Lung (tissue), 12 donors: ENCODE data around the gene AIF1. TPM values are rescaled to one million over a fixed set of nuclear protein-coding genes. Genes with fewer than 3 reads are reported as not detected.

Experiments used
- ATAC-seq: fragments of 200-7000 bp; cut with Tn5 transposase; one replicate; pipeline ENCODE4 v1.9.1; 2020; ENCODE audit warnings: moderate number of reproducible peaks; ENCODE audit not compliant: insufficient read depth, low FRiP score
- DNase-seq, 3 donors: peaks; one replicate each; pipeline ENCODE4 v3.0.0-alpha.2; 2013 to 2017
- H3K27ac ChIP-seq, 2 donors: one replicate each; pipeline ENCODE4 v1.5.1; 2013; ENCODE audit warnings: mild to moderate bottlenecking in 2 of 2, moderate library complexity in 2 of 2, control low read depth in 1 of 2, inconsistent platforms in 1 of 2, low read depth in 1 of 2, low read length in 1 of 2
- H3K27me3 ChIP-seq, 3 donors: one replicate each; pipeline ENCODE4 v1.5.1; 2013; ENCODE audit warnings: low read length in 2 of 3; ENCODE audit not compliant: control insufficient read depth in 3 of 3, insufficient read depth in 3 of 3
- H3K36me3 ChIP-seq, 4 donors: one replicate each; pipeline ENCODE4 v1.5.1; 2013; ENCODE audit warnings: low read length in 4 of 4, mild to moderate bottlenecking in 1 of 4, moderate library complexity in 1 of 4; ENCODE audit not compliant: control insufficient read depth in 4 of 4, insufficient read depth in 4 of 4
- H3K4me1 ChIP-seq, 5 donors: one replicate each; pipeline ENCODE4 v1.5.1; 2013; ENCODE audit warnings: low read length in 5 of 5, mild to moderate bottlenecking in 2 of 5, moderate library complexity in 1 of 5; ENCODE audit not compliant: control insufficient read depth in 5 of 5, insufficient read depth in 5 of 5
- H3K4me3 ChIP-seq: one replicate; pipeline ENCODE4 v1.5.1; 2013; ENCODE audit warnings: mild to moderate bottlenecking, control low read depth, moderate library complexity
- H3K9ac ChIP-seq, 2 donors: one replicate each; pipeline ENCODE4 v1.5.1; 2013; ENCODE audit warnings: low read length in 2 of 2, control low read depth in 1 of 2; ENCODE audit not compliant: insufficient read depth in 1 of 2
- H3K9me3 ChIP-seq, 4 donors: one replicate each; pipeline ENCODE4 v1.5.1; 2013; ENCODE audit warnings: low read length in 3 of 4, mild to moderate bottlenecking in 1 of 4, moderate library complexity in 1 of 4; ENCODE audit not compliant: control insufficient read depth in 4 of 4, insufficient read depth in 3 of 4
- WGBS, 2 donors: extraction: QIAGEN DNeasy Blood & Tissue Kit; methylation state at CpG; one replicate each; pipeline ENCODE4 v1.1.7; 2013; 5-methylcytosine and 5-hydroxymethylcytosine counted together
- polyA plus RNA-seq, 2 donors: library from polyadenylated mRNA; stranded (reverse); fragments of 200-250 nt; gene quantifications; one replicate each; pipeline ENCODE4 v1.2.1, GENCODE V29; 2013
- total RNA-seq, 2 donors: library from RNA; depleted of rRNA in 1 of 2; stranded (reverse); fragments of >200 nt in 1 of 2; gene quantifications; one replicate each; pipeline ENCODE4 v1.2.1, GENCODE V29; 2014 to 2021
- TF ChIP-seq, protein P1 (sequence below): IDR thresholded peaks from 2 replicates; pipeline ENCODE4 v1.5.1; 2012; ENCODE audit warnings: mild to moderate bottlenecking; ENCODE audit errors: control extremely low read depth, extremely low read depth
- donor health status: control.
- donor health status: control.
- donor health status: Bipolar disorder and iron deficiency.
- donor health status: healthy.
- donor health status: DM: yes; HTN: yes; CAD: no.

AIF1 gene
- total and polyA plus RNA-seq, 4 donors, result 38.7 to 345 (median 88.0) TPM

DNA sequence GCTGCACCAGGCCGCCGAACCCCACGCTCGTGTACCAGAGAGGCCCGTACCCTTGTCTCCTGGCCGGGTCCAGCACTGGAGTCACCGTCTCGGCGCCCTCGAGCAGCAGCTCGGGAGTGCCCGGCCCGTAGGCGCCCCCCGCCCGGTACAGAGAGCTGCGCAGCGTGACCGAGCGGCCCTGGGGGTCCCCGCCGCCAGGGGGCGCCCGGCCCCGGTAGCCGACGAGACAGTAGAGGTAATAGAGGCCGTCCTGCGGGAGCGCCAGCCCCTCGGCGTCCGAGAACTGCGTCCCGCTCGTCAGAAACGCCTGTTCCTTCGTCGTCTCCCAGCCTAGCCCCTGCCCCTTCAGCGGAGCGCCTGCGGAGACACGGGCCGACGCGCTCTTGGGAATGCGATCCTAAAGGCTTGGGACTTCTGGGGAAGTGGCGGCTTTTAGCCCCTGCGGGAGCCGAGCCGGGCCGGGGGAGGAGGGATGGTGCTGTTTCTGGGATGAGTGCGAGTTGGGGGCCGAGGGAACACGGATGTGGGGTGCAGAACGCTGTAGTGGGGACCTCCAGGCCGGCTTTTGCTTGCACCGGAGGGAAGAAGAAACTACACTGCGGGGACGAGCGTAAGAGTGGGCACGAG lies 34.1 kb upstream of the AIF1 start:
- DNase-seq (peak; percentile 90 to 93 (median 92)), ATAC-seq (peak; percentile 92)
- H3K9ac ChIP-seq, result peak overlapping the region; percentile 81 to 94
- peak overlapping the region; percentile 54 for H3K4me3 ChIP-seq
- peaks cover 2 to 9% (median 6%) of the 10 kb centered on the region in 5 donors for H3K4me1 ChIP-seq
- TF ChIP-seq, protein P1, sequence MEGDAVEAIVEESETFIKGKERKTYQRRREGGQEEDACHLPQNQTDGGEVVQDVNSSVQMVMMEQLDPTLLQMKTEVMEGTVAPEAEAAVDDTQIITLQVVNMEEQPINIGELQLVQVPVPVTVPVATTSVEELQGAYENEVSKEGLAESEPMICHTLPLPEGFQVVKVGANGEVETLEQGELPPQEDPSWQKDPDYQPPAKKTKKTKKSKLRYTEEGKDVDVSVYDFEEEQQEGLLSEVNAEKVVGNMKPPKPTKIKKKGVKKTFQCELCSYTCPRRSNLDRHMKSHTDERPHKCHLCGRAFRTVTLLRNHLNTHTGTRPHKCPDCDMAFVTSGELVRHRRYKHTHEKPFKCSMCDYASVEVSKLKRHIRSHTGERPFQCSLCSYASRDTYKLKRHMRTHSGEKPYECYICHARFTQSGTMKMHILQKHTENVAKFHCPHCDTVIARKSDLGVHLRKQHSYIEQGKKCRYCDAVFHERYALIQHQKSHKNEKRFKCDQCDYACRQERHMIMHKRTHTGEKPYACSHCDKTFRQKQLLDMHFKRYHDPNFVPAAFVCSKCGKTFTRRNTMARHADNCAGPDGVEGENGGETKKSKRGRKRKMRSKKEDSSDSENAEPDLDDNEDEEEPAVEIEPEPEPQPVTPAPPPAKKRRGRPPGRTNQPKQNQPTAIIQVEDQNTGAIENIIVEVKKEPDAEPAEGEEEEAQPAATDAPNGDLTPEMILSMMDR, result peak; percentile 87
- peak overlapping the region; percentile 27 to 75 for H3K27ac ChIP-seq
- 0 to 1% methylated on average over 58 to 62 of the region's 62 CpGs for WGBS, 2 donors
- no peaks in the 10 kb centered on the region for H3K9me3 ChIP-seq
- H3K36me3 ChIP-seq, result no peaks in the 10 kb centered on the region
- H3K27me3 ChIP-seq, result peaks cover 0 to 6% (median 0%) of the 10 kb centered on the region in 3 donors

DNA sequence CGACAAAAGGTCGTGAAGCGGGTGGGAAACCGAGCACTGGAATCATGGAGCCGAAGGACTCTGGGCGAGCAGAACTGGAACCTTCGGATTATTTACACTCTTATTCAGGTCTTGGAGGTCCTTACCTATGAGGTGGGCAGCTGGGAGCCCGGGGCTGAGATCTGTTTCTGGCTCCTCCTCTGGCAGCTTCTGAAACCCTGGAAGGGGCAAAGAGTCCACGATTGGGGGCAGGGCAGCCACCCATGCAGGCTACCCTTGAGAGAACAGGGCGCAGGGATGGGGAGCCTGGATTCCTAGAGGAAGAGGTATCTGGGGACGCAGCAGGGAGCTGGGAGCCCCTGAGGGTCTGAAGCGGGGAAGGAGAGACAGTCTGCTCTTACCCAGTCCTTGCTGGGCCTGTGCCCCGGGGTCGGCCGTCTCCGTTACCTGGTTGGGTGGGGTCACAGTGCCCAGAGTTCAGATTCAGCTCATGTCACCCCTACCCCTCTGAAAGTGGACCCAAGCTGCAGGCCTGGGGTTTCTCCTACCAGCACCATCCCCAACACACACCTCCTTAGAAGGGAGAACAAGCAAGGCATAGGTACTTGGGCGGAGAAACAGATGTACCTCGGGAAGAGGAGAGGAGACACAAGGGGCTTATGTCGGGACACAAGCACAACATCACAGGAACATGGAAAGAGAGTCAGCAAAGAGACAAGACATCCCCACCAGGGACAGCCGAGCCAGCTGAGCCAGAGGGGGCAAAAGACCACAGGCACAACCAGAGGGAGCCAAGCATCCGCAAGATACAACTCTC lies 33.4 kb upstream of the AIF1 start:
- peaks cover 2 to 9% (median 6%) of the 10 kb centered on the region in 5 donors for H3K4me1 ChIP-seq

DNA sequence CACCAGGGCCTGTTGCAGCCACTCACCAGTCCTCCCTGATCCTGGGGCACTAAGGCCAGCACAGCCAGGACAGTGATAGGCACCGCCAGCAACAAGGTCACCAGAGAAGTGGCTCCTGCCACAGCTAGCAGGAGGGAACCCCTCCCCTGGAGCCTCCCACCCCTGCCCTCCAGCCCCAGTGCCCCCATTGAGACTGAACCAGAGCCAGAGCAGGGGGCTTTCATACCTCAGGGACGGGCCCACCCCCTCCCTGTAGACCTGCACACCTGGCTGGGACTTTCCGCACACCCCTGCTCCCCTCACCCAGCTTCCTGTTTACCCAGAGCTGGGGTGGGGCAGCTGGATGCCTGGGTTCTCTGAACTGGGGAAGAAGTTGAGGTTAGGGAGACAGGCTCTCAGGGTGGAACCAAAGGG lies 32.8 kb upstream of the AIF1 start, which contains the start of gene LTB:
Gene LTB (minus strand): TSS at position 195 of the 414 bp plus-strand sequence. CDS start 7 bp downstream, at position 188.
- 44 to 51% methylated on average over 3 of the region's 3 CpGs for WGBS, 2 donors
- DNase-seq (no peak), ATAC-seq (no peak)
- Histone ChIP-seq H3K36me3 (no peaks in the 10 kb centered on the region), H3K27ac (peak within 1 kb of the TSS; percentile 27 to 65), H3K27me3 (peaks cover 0 to 2% (median 0%) of the 10 kb centered on the region in 3 donors), H3K4me3 (peak within 1 kb of the TSS; percentile 54), H3K9me3 (no peaks in the 10 kb centered on the region), H3K9ac (peak within 1 kb of the TSS; percentile 81 to 94), H3K4me1 (peaks cover 2 to 9% (median 6%) of the 10 kb centered on the region in 5 donors)
- TF ChIP-seq, protein P1, result no peak

More for the DNA sequence above, 33.4 kb upstream of the AIF1 start:
- ATAC-seq, result no peak
- H3K9ac ChIP-seq, result peak overlapping the region; percentile 81 to 94
- H3K36me3 ChIP-seq, result no peaks in the 10 kb centered on the region
- H3K27ac ChIP-seq, result peak overlapping the region; percentile 27 to 65
- TF ChIP-seq, protein P1, result no peak
- peaks cover 0 to 2% (median 0%) of the 10 kb centered on the region in 3 donors for H3K27me3 ChIP-seq
- WGBS, 2 donors, result 19 to 20% methylated on average over 21 of the region's 21 CpGs
- peak overlapping the region; percentile 54 for H3K4me3 ChIP-seq
- H3K9me3 ChIP-seq, result no peaks in the 10 kb centered on the region
- DNase-seq, result peak in 1 of 3 donors; percentile 18
